GM12878 (cell line): ENCODE data around the gene MAGEB6B. TPM values are rescaled to one million over a fixed set of nuclear protein-coding genes. Genes with fewer than 3 reads are reported as not detected.

Experiments used
- ATAC-seq: fragments of 200-7000 bp; cut with Tn5 transposase; 3 replicates; pipeline ENCODE4 v1.9.1; 2020; ENCODE audit warnings: mild to moderate bottlenecking, moderate library complexity
- BruUV-seq: library from RNA; stranded (reverse); fragments of 400-500 nt; replicated peaks from 2 replicates; lab custom pipeline; 2021; lab: Mats Ljungman, UMichigan
- CTCF ChIA-PET: fragments of 300-600 bp; sonication (Branson Sonifier 250); formaldehyde crosslinking; extraction: SDS; loops from one replicate; lab custom pipeline; 2021; ENCODE audit warnings: inconsistent platforms; lab: Yijun Ruan, JAX
- POLR2A ChIA-PET: fragments of 350-600 bp; formaldehyde crosslinking; extraction: SDS; loops from one replicate; lab custom pipeline; 2021; ENCODE audit warnings: inconsistent platforms; lab: Charles Lee
- RAD21 ChIA-PET: fragments of 300-600 bp; sonication (Branson Sonifier 250); formaldehyde crosslinking; loops from one replicate; lab custom pipeline; 2023; ENCODE audit warnings: antibody characterized with exemption; ENCODE audit not compliant: unreplicated experiment; lab: Charles Lee
- SMC1A ChIA-PET: fragments of 300-600 bp; sonication (Branson Sonifier 250); formaldehyde crosslinking; loops from one replicate; lab custom pipeline; 2023; ENCODE audit not compliant: unreplicated experiment, uncharacterized antibody; lab: Charles Lee
- DNase-seq: peaks from one replicate; pipeline ENCODE4 v3.0.0-alpha.2; 2011; ENCODE audit warnings: low read depth, low spot score
- FAIRE-seq: peaks from 3 replicates; lab custom pipeline; 2011; peaks lifted over from hg19 to GRCh38; lab: Jason Lieb, UNC
- H2AFZ ChIP-seq: 2 replicates; pipeline ENCODE4 v1.6.0; 2011; ENCODE audit warnings: low read depth, low read length, control low read depth; ENCODE audit not compliant: control insufficient read depth
- H3K27ac ChIP-seq: 2 replicates; pipeline ENCODE4 v1.5.1; 2011; ENCODE audit warnings: control low read depth; ENCODE audit not compliant: control insufficient read depth, insufficient read depth
- H3K27me3 ChIP-seq, 2 experiments: replicated peaks in 1 of 2; 2 replicates each; pipeline versions ENCODE4 v1.6.0 to v1.6.1; 2011; ENCODE audit warnings: low read length in 1 of 2; ENCODE audit not compliant: control insufficient read depth in 2 of 2, insufficient read depth in 2 of 2
- H3K36me3 ChIP-seq, 2 experiments: 2 replicates each; pipeline ENCODE4 v1.5.1; 2011; ENCODE audit warnings: low read length in 1 of 2; ENCODE audit not compliant: control insufficient read depth in 2 of 2, insufficient read depth in 2 of 2
- H3K4me1 ChIP-seq: 2 replicates; pipeline ENCODE4 v1.6.1; 2011; ENCODE audit warnings: mild to moderate bottlenecking, low read length, moderate library complexity, mixed read lengths; ENCODE audit not compliant: control insufficient read depth, insufficient read depth
- H3K4me2 ChIP-seq: 2 replicates; pipeline ENCODE4 v1.6.0; 2011; ENCODE audit warnings: control low read depth; ENCODE audit not compliant: control insufficient read depth, insufficient read depth
- H3K4me3 ChIP-seq: fragments of 200-600 bp; sonication (generic); 2 replicates; pipeline ENCODE4 v1.5.1; 2016
- H3K79me2 ChIP-seq: 2 replicates; pipeline ENCODE4 v1.6.0; 2011; ENCODE audit warnings: low read length; ENCODE audit not compliant: control insufficient read depth, insufficient read depth
- H3K9ac ChIP-seq: 2 replicates; pipeline ENCODE4 v1.8.0; 2011; ENCODE audit warnings: low read length, control low read depth, mixed read lengths; ENCODE audit not compliant: control insufficient read depth, insufficient read depth
- H3K9me3 ChIP-seq: replicated peaks from 3 replicates; pipeline ENCODE4 v1.5.1; 2011; ENCODE audit warnings: mild to moderate bottlenecking, low read length; ENCODE audit not compliant: control insufficient read depth, insufficient read depth
- H4K20me1 ChIP-seq: 2 replicates; pipeline ENCODE4 v1.6.0; 2011; ENCODE audit not compliant: control insufficient read depth, insufficient read depth
- BHLHE40 ChIP-seq, 2 experiments: fragments of 450-650 bp in 1 of 2; IDR thresholded peaks; 2 replicates each; pipeline ENCODE4 v1.6.1; 2011 to 2017; ENCODE audit warnings: low read depth in 2 of 2, borderline replicate concordance in 1 of 2, improper control_type of control experiment in 1 of 2, low read length in 1 of 2, mild to moderate bottlenecking in 1 of 2
- CEBPB ChIP-seq, 2 experiments: fragments of 150-350 bp in 1 of 2; IDR thresholded peaks; 2 replicates each; pipeline ENCODE4 v1.6.1; 2012 to 2014; ENCODE audit warnings: low read depth in 2 of 2, low read length in 2 of 2, borderline replicate concordance in 1 of 2, inconsistent platforms in 1 of 2
- EED ChIP-seq: sonication (generic); IDR thresholded peaks from 2 replicates; pipeline ENCODE4 v1.6.1; 2016; ENCODE audit warnings: antibody characterized with exemption, low read depth
- KLF5 ChIP-seq: fragments of 450-650 bp; IDR thresholded peaks from 2 replicates; pipeline ENCODE4 v1.6.1; 2014; ENCODE audit warnings: mild to moderate bottlenecking; ENCODE audit not compliant: partially characterized antibody
- RAD21 ChIP-seq: IDR thresholded peaks from 2 replicates; pipeline ENCODE4 v1.6.1; 2011; ENCODE audit warnings: mild to moderate bottlenecking, low read depth, low read length, moderate library complexity; ENCODE audit not compliant: insufficient read depth
- WGBS: methylation state at CpG from one replicate; pipeline ENCODE4 v1.1.6; 2016; ENCODE audit warnings: low lambda C conversion rate; ENCODE audit not compliant: insufficient replicate concordance, insufficient coverage; ENCODE audit errors: missing lambda C conversion rate; 5-methylcytosine and 5-hydroxymethylcytosine counted together
- in situ Hi-C: fragments of 300-500 bp; cut with MboI; formaldehyde crosslinking; loops from 9 replicates; pipeline ENCODE4 v1.14.3; 2018; ENCODE audit warnings: mixed read lengths
- intact Hi-C: fragments of 100-400 bp; cut with micrococcal nuclease; formaldehyde crosslinking; loops from one replicate; pipeline ENCODE4 v1.14.2; 2022; ENCODE audit not compliant: unreplicated experiment
- polyA plus RNA-seq, 11 experiments: library from polyadenylated mRNA; depleted of rRNA in 4 of 11; unstranded in 6 of 11; stranded (reverse) in 5 of 11; fragments of >200 nt; fragmentation: Nextera tagmentation in 4 of 11; fragmentation: Illumina TruSeq in 1 of 11; extraction: Ambion mirVana in 4 of 11; extraction: Trizol in 1 of 11; gene quantifications; 1 replicate in 1 of 11; 2 replicates in 10 of 11; pipeline versions ENCODE4 v1.2.1 to v1.2.3, GENCODE V29; 2011 to 2016; ENCODE audit warnings: inconsistent platforms in 2 of 11, missing spikeins in 2 of 11, low read depth in 1 of 11
- total RNA-seq, 4 experiments: library from RNA; depleted of rRNA in 3 of 4; stranded (reverse); fragments of >200 nt in 3 of 4; fragmentation: Illumina TruSeq in 1 of 4; extraction: Trizol in 1 of 4; gene quantifications; 2 replicates each; pipeline versions ENCODE4 v1.2.1 to v1.2.3, GENCODE V29; 2013 to 2021

The MAGEB6B gene
- total and polyA plus RNA-seq, 10 of the 15 experiments (the other 5 are each of a cell fraction or from before 2014, with no cell fraction given) = not detected

DNA sequence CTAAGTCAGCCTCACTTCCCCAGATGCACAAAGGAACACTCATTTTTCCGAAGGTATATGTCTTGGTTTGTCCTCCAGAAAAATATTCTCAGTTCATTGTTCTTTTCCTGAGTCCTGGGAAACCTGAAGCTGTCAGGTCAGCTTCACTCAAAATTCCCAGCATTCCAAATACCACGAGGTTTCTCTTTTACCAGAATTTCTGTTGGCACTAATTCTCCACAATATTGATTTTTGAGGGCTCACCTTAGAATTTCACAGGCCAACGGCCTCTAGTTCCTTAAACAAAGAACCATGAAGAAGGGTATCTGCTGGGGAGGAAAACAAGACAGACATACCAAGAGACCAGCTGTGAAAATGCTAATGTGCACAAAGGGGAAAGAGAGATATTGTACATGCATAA, 47.6 kb downstream of the MAGEB6B start:
- H2AFZ ChIP-seq = no peak overlapping the region
- no peak overlapping the region for H3K4me2 ChIP-seq
- ATAC-seq = no peak
- H3K4me3 ChIP-seq = no peak overlapping the region
- CTCF ChIA-PET = no interaction called here
- no peak for TF ChIP-seq BHLHE40 (IDR thresholded peaks at IDR 0.05; ENCODE audit: borderline replicate concordance in 1 of 2, low read depth in 2 of 2, low read length in 1 of 2)
- TF ChIP-seq KLF5 = no peak
- no peak for TF ChIP-seq EED
- TF ChIP-seq CEBPB (IDR thresholded peaks at IDR 0.05; ENCODE audit: borderline replicate concordance in 1 of 2, low read depth in 2 of 2, low read length in 2 of 2) = no peak
- no peak for TF ChIP-seq RAD21
- TF ChIP-seq, all 136 proteins: peak for 0
- Histone ChIP-seq H3K4me1 (no peaks in the 10 kb centered on the region), H3K79me2 (no peaks in the 10 kb centered on the region), H3K36me3 (no peaks in the 10 kb centered on the region), H3K27me3 (no peaks in the 10 kb centered on the region), H3K9ac (no peak overlapping the region), H3K27ac (no peak overlapping the region), H4K20me1 (no peaks in the 10 kb centered on the region), H3K9me3 (no peaks in the 10 kb centered on the region)
- ChIA-PET SMC1A (no interaction called here), RAD21 (no interaction called here), POLR2A (no interaction called here)
- no TSS peak for BruUV-seq
- in situ Hi-C loops (no loop called here), intact Hi-C loops (no loop called here)
- DNase-seq (no peak), FAIRE-seq (no peak)
- 0% methylated on average over 3 of the region's 3 CpGs for WGBS

Other genes with a start within 250 kb of the MAGEB6B start
- gene MAGEB18, start 22.3 kb upstream of the MAGEB6B start, total RNA-seq (2014; rRNA removed) = not detected in 2 replicates
- not detected in 2 replicates for gene MAGEB18, start 22.3 kb upstream of the MAGEB6B start, total RNA-seq (2014; rRNA removed; fragmentation: Illumina TruSeq; extraction: Trizol)
- not detected in 2 replicates for gene MAGEB18, start 22.3 kb upstream of the MAGEB6B start, total RNA-seq (2021)
- not detected in 2 replicates for gene MAGEB18, start 22.3 kb upstream of the MAGEB6B start, polyA plus RNA-seq (2011; rRNA removed)
- not detected in 2 replicates for gene MAGEB18, start 22.3 kb upstream of the MAGEB6B start, polyA plus RNA-seq (2014; fragmentation: Illumina TruSeq; extraction: Trizol)
- gene MAGEB18, start 22.3 kb upstream of the MAGEB6B start, polyA plus RNA-seq (2014; fragmentation: Nextera tagmentation; extraction: Ambion mirVana) = not detected
- gene MAGEB18, start 22.3 kb upstream of the MAGEB6B start, polyA plus RNA-seq (2014; rRNA removed) = not detected in 2 replicates
- gene MAGEB18, start 22.3 kb upstream of the MAGEB6B start, polyA plus RNA-seq (2016; fragmentation: Nextera tagmentation; extraction: Ambion mirVana) = not detected
- not detected in 2 replicates for gene MAGEB6, start 31.8 kb downstream of the MAGEB6B start, total RNA-seq (2014; rRNA removed)
- gene MAGEB6, start 31.8 kb downstream of the MAGEB6B start, total RNA-seq (2014; rRNA removed; fragmentation: Illumina TruSeq; extraction: Trizol) = not detected in 2 replicates
- gene MAGEB6, start 31.8 kb downstream of the MAGEB6B start, total RNA-seq (2021) = not detected in 2 replicates
- gene MAGEB6, start 31.8 kb downstream of the MAGEB6B start, polyA plus RNA-seq (2011; rRNA removed) = 0.04 and 0.05 TPM in 2 replicates
- not detected in 2 replicates for gene MAGEB6, start 31.8 kb downstream of the MAGEB6B start, polyA plus RNA-seq (2014; fragmentation: Illumina TruSeq; extraction: Trizol)
- gene MAGEB6, start 31.8 kb downstream of the MAGEB6B start, polyA plus RNA-seq (2014; fragmentation: Nextera tagmentation; extraction: Ambion mirVana) = not detected
- not detected in 2 replicates for gene MAGEB6, start 31.8 kb downstream of the MAGEB6B start, polyA plus RNA-seq (2014; rRNA removed)
- gene MAGEB6, start 31.8 kb downstream of the MAGEB6B start, polyA plus RNA-seq (2016; fragmentation: Nextera tagmentation; extraction: Ambion mirVana) = not detected
- not detected in 2 replicates for gene MAGEB5, start 55.6 kb downstream of the MAGEB6B start, total RNA-seq (2014; rRNA removed)
- not detected in 2 replicates for gene MAGEB5, start 55.6 kb downstream of the MAGEB6B start, total RNA-seq (2014; rRNA removed; fragmentation: Illumina TruSeq; extraction: Trizol)
- not detected in 2 replicates for gene MAGEB5, start 55.6 kb downstream of the MAGEB6B start, total RNA-seq (2021)
- not detected in 2 replicates for gene MAGEB5, start 55.6 kb downstream of the MAGEB6B start, polyA plus RNA-seq (2011; rRNA removed)
- not detected in 2 replicates for gene MAGEB5, start 55.6 kb downstream of the MAGEB6B start, polyA plus RNA-seq (2014; fragmentation: Illumina TruSeq; extraction: Trizol)
- not detected for gene MAGEB5, start 55.6 kb downstream of the MAGEB6B start, polyA plus RNA-seq (2014; fragmentation: Nextera tagmentation; extraction: Ambion mirVana)
- gene MAGEB5, start 55.6 kb downstream of the MAGEB6B start, polyA plus RNA-seq (2014; rRNA removed) = not detected in 2 replicates
- gene MAGEB5, start 55.6 kb downstream of the MAGEB6B start, polyA plus RNA-seq (2016; fragmentation: Nextera tagmentation; extraction: Ambion mirVana) = not detected